HG03196 (cell line): ENCODE results near the gene GAPVD1.
"Not testable (repeated sequence)": the region's sequence is repeated elsewhere in the genome, so short reads cannot be mapped to it uniquely, and the experiment has no call there.

Source experiments
- ATAC-seq: cut with Tn5 transposase; IDR thresholded peaks from one replicate; pipeline ENCODE4 v1.9.1; 2021; ENCODE audit not compliant: unreplicated experiment

Gene GAPVD1

GRCh38 chr9:125243792-125244260 is 17.8 kb upstream of the GAPVD1 start:
- no peak for ATAC-seq

GRCh38 chr9:125246261-125246667 is 15.4 kb upstream of the GAPVD1 start:
- no peak for ATAC-seq

- no peak for ATAC-seq
Measured at GRCh38 chr9:125254231-125254630, 7.4 kb upstream of the GAPVD1 start.

- ATAC-seq: no peak
Measured at GRCh38 chr9:125255781-125256391, 5.7 kb upstream of the GAPVD1 start.

GRCh38 chr9:125258160-125258785 is 3.4 kb upstream of the GAPVD1 start:
- no peak for ATAC-seq

- ATAC-seq: no peak
Measured at GRCh38 chr9:125258832-125259534, 2.6 kb upstream of the GAPVD1 start.

GRCh38 chr9:125260561-125260960 is 1.1 kb upstream of the GAPVD1 start:
- no peak for ATAC-seq

GRCh38 chr9:125262294-125262991 is 817 bp downstream of the GAPVD1 start:
- ATAC-seq: no peak

GRCh38 chr9:125264068-125264467 is 2.4 kb downstream of the GAPVD1 start:
- not testable (repeated sequence) for ATAC-seq

GRCh38 chr9:125268394-125269013 is 6.9 kb downstream of the GAPVD1 start:
- ATAC-seq: no peak

GRCh38 chr9:125269014-125269397 is 7.4 kb downstream of the GAPVD1 start:
- ATAC-seq: no peak

GRCh38 chr9:125271081-125271480 is 9.5 kb downstream of the GAPVD1 start:
- no peak for ATAC-seq

GRCh38 chr9:125272697-125273096 is 11.1 kb downstream of the GAPVD1 start:
- ATAC-seq: no peak

GRCh38 chr9:125276771-125277170 is 15.1 kb downstream of the GAPVD1 start:
- ATAC-seq: no peak

- no peak for ATAC-seq
Measured at GRCh38 chr9:125277411-125277810, 15.8 kb downstream of the GAPVD1 start.

GRCh38 chr9:125280945-125281344 is 19.3 kb downstream of the GAPVD1 start:
- ATAC-seq: no peak

- no peak for ATAC-seq
Measured at GRCh38 chr9:125284855-125285254, 23.2 kb downstream of the GAPVD1 start.

- not testable (repeated sequence) for ATAC-seq
Measured at GRCh38 chr9:125286935-125287433, 25.4 kb downstream of the GAPVD1 start.

GRCh38 chr9:125293134-125293533 is 31.5 kb downstream of the GAPVD1 start:
- ATAC-seq: no peak

GRCh38 chr9:125295657-125296056 is 34.0 kb downstream of the GAPVD1 start:
- no peak for ATAC-seq

- no peak for ATAC-seq
Measured at GRCh38 chr9:125296843-125297372, 35.3 kb downstream of the GAPVD1 start.
